Stimulated activated CD4-positive, alpha-beta T cell treated with anti-CD3 and anti-CD28 coated beads, Interleukin-1b, Interleukin-23, amount 100 ng/mL, for 4 hours (primary cell): ENCODE data around the gene BNC2.

Experiments
- DNase-seq, 2 donors: peaks; one replicate each; pipeline ENCODE4 v3.0.0-alpha.2; 2020; ENCODE audit warnings: low read depth in 2 of 2

The BNC2 gene

GRCh38 chr9:16755467-16756160, 114.9 kb downstream of the BNC2 start:
- no peak for DNase-seq

- DNase-seq: no peak
These were observed 115.8 kb downstream of the BNC2 start for GRCh38 chr9:16754662-16755061.

DNA sequence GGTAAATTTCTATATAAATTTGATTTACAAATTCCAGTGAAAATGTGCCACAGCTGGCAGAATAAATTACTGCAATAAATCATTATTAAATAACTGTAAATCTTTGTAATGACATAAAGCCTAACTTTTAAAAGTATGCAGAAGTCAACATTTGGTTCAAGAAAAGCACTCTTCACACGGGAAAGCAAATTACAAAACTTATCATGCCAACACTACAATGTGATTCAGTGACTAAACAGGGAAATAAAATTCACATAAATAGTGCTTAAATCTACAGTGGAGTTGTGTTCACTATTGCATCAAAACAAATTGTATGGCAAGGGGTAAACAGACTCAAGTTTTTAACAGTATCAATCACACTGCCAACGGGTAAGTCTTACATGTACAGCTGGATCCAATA, 117.2 kb downstream of the BNC2 start:
- DNase-seq: no peak

GRCh38 chr9:16752601-16753000, 117.9 kb downstream of the BNC2 start:
- DNase-seq: no peak

DNA sequence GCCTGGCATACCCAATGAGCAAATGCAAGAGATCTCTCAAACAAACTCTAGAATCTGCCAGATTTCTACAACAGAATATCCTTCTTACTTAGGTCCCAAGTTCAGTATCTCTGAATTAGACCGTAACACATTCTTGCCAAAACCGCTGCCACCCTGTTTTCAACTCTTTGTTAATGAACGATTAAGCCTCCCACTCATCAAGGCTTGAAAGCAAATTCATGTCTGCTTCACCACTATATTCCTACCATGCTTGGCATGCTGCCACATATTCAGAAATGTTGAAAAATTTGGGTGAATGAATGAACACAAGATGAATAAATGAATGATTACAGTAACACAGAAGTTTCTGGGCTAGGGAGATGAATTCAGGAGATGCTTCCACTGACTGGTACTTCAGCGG, 119.9 kb downstream of the BNC2 start:
- DNase-seq: no peak

- DNase-seq: no peak
These were observed 125.1 kb downstream of the BNC2 start for GRCh38 chr9:16745359-16745758.

- DNase-seq: no peak
These were observed 126.1 kb downstream of the BNC2 start for GRCh38 chr9:16744394-16744793.

DNA sequence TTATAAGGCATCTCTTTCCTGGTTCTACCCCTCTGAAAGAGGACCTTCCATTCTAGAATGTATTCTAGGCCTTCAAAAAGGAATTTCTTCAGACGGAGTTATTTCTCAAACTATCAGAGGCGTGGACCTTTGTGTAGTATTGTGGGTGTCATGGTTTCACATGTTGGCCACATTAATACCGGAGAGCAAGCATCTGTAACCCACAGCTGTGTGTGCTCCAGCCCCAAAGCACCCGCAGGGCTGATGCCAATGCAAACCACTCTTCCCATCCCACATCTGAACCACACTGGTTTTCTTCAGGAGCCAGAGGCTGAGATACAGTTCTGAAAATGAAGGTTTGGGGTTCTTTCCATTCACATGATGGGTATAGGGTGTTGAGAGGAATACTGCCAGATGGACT, 127.1 kb downstream of the BNC2 start:
- no peak for DNase-seq

DNA sequence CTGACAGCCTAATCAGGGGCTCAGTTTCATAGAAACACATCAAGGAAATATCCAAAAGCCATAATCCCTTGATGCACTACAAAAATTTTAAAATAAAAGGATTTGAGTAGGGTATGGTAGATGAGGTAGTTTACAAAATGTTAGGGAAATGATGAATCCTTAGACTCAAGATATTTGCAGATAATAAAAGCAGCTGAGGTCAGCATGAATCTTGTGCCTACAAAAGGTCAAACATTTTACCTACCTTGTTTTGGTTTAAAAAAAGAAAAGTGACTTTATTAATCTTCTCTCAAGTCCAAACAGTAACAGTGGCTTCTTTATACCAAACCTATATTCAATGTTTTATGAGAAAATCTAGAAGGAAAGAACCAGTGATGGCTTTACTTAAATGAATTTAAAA, 135.5 kb downstream of the BNC2 start:
- DNase-seq: no peak

- DNase-seq: no peak
These were observed 137.9 kb downstream of the BNC2 start for GRCh38 chr9:16732546-16732945.

DNA sequence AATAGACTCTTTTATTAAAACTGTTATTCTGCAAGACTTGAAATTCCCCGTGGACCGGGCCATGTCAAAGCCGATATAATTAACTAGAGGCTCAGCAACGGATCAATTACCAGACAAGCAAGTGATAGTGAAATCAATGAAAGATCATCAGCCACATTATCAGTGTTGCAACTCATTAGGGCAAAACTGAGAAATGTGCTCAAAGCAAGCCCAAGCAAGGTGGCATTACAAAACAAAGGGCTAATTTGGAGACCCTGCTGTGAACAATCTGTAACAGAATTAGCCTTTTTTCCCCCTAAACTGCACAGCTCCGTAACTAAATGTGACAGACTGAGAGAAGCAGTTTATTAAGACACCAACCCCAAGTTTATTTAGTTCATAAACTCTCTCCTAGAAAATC, 140.3 kb downstream of the BNC2 start:
- DNase-seq: no peak

GRCh38 chr9:16729651-16730050, 140.8 kb downstream of the BNC2 start:
- DNase-seq: no peak

- no peak for DNase-seq
These were observed 142.3 kb downstream of the BNC2 start for GRCh38 chr9:16728137-16728508.

GRCh38 chr9:16727452-16728136, 142.9 kb downstream of the BNC2 start:
- no peak for DNase-seq

DNA sequence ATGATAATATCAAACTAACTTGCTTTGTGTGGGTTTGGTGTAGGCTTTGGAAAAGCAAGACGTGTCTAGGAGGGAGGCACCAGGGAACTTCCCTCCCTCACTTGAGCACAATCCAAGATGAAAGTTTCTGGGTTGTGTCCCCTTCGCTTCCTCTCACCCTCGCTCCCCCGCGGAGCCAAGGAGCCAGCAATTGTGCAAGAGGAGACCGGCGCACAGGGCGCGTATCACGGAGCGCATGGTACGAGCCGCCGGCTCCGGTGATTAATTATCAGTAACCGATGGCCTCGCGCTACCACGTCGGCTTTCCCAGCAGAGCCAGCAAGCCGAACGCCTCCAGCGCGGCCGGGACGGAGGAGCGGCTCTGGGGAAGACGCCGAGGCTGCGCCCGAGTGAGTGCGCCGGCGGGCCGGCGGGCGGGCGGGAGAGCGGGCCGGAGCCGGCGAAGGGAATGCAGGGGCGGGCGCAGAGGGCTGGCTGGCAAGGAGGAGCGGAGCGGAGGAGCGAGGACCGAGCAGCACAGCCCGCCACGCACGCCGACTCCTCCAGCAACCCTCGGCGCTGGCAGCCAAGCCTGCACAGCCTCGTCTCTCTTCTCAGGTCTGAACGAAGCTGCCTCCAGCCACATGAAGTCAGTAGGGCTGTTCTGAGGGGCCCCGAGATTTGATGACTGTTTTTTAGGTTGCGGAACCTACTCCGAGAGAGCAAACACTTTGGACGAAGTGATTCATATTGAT, 143.6 kb downstream of the BNC2 start:
- DNase-seq: no peak

GRCh38 chr9:16726029-16726428, 144.4 kb downstream of the BNC2 start:
- no peak for DNase-seq

GRCh38 chr9:16725066-16725465, 145.4 kb downstream of the BNC2 start:
- no peak for DNase-seq

DNA sequence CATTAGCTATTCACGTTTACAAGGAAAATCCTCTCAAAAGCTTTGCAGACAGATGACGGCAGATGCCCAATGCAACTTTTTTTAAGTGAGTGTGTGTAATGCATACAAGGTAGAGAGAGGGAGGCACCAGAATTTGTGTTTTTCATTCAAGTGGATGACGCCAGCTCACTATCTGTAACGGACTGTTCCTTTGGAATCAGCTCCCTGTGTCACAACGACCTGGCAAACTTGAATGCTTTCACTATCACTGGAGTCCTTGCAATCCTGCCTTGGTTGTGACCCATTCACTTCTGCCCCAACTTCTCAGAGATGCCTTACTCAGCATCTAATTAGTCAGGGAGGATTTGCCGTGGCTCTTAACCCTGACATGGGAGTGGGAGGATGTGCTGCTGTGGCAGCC, 148.5 kb downstream of the BNC2 start:
- DNase-seq: no peak

DNA sequence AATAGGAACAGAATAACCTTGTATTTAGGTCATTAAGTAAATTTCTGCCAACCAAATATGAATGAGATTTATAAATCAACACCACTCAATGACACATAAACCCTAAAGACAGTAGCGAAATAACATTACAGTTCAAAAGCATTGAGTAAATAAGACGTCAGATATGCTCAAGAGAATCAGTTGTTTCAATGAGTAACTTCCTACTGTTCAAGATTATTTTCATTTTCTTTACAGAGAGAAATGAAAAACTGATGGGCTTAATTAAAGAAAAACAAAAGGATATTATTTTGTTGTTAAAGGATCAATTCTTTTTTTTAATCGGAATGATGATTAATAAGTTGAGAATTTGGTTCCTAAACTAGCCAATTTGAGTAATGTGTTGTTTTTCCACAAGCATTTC, 150.1 kb downstream of the BNC2 start:
- DNase-seq: no peak

DNA sequence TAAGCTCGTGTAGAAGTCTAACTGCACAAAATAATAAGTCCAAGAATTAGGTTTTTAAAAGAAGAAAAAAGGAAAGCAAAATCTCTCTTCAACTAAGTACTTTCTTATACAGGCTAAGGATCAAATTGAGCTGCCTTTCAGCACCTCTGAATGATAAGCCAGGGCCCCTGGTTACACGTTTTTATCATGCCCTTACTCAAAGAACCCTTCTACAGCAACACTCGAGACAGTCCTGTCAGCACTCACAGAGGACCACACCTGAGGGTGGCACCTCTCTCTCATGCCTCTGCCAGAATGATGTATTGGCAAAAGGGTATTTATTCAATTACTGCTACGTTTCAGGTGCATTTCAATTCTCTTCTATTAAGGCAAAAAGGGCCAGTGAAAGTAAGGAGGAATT, 150.5 kb downstream of the BNC2 start:
- no peak for DNase-seq

DNA sequence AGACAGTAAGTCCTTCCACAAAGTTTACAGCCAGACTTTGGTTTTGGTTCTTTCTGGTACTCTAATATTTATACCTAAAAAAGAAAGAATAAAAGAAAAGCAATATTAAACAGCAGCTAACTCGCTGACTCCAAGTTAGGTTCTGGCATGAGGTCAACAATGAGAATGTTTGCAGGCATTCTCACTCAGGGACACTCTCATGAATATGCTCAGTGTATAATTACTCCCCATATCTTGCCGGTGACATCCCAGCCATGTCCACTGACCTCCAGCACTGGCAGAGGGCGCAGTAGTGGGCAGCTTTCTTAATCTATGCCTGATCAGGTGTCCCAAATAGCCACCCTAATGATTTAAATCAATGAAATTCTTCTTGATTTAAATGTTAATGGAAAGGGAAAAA, 151.5 kb downstream of the BNC2 start:
- DNase-seq: no peak

GRCh38 chr9:16718296-16718695, 152.2 kb downstream of the BNC2 start:
- no peak for DNase-seq

DNA sequence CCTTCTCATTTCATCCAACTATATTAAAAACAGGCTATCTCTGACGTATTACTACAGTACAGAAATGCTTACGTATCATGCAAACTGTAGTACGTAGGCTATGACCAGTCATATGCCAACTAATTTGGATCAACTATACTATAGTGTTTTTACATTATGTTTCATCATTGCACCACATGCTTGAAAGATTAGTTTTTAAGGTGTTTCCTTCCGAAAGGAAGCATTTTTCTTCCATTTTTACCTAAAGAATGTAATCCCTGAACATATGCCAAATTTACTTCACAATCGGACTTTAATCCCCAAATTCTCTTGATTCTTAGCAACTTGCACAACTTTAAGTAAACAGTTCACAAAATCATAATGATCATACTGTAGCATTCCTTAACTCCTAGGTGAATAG, 153.9 kb downstream of the BNC2 start:
- DNase-seq: no peak
